Measurements from ENCODE around the gene NAA40.

Gene NAA40

DNA sequence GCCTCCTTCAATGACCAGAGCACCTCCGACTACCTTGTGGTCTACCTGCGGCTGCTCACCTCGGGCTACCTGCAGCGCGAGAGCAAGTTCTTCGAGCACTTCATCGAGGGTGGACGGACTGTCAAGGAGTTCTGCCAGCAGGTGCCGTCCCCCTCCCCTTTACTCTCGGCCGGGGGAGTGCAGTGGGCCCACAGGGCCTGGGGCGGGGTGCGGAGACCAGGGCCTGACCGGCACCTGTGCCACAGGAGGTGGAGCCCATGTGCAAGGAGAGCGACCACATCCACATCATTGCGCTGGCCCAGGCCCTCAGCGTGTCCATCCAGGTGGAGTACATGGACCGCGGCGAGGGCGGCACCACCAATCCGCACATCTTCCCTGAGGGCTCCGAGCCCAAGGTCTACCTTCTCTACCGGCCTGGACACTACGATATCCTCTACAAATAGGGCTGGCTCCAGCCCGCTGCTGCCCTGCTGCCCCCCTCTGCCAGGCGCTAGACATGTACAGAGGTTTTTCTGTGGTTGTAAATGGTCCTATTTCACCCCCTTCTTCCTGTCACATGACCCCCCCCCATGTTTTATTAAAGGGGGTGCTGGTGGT, 58.4 kb downstream of the NAA40 start:
- TF ChIP-seq, protein P1, sequence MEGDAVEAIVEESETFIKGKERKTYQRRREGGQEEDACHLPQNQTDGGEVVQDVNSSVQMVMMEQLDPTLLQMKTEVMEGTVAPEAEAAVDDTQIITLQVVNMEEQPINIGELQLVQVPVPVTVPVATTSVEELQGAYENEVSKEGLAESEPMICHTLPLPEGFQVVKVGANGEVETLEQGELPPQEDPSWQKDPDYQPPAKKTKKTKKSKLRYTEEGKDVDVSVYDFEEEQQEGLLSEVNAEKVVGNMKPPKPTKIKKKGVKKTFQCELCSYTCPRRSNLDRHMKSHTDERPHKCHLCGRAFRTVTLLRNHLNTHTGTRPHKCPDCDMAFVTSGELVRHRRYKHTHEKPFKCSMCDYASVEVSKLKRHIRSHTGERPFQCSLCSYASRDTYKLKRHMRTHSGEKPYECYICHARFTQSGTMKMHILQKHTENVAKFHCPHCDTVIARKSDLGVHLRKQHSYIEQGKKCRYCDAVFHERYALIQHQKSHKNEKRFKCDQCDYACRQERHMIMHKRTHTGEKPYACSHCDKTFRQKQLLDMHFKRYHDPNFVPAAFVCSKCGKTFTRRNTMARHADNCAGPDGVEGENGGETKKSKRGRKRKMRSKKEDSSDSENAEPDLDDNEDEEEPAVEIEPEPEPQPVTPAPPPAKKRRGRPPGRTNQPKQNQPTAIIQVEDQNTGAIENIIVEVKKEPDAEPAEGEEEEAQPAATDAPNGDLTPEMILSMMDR (IDR thresholded peaks at IDR 0.05; ENCODE audit: insufficient read depth, low read depth, low read length, missing control alignments) = no peak
- no peak for DNase-seq (ENCODE audit: low read depth)
- H3K4me3 ChIP-seq (ENCODE audit: low read length) = no peak overlapping the region

DNA sequence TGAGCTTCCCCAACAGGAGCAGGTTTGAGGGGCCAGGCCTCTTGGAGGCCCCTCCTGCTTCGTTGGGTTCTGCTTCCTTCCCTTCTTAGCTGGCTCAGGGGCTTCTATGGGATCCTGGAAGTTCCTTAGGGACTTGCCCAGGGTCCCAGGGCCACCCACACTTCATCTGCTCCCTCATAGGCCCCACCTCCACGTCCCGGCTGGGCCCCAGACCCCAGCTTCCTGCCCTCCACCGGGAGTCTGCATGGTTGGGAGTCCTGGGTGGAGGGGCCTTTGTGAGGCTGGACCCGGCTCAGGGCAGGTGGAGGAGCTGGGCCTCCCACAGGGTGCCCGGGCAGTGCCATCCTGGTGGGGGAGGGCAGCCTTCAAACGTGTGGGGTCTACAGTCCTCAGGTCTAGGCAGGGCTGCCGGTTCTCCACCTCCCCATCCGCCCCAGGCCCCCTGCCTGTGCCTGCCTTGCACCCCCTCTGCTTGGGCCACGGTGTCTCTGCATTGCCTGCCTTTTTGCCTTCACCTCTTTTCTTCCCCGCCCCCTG, 59.1 kb downstream of the NAA40 start:
- H3K4me3 ChIP-seq (ENCODE audit: low read length) = no peak overlapping the region
- no peak for DNase-seq (ENCODE audit: low read depth)
- TF ChIP-seq, protein P1 (IDR thresholded peaks at IDR 0.05; ENCODE audit: insufficient read depth, low read depth, low read length, missing control alignments) = no peak

DNA sequence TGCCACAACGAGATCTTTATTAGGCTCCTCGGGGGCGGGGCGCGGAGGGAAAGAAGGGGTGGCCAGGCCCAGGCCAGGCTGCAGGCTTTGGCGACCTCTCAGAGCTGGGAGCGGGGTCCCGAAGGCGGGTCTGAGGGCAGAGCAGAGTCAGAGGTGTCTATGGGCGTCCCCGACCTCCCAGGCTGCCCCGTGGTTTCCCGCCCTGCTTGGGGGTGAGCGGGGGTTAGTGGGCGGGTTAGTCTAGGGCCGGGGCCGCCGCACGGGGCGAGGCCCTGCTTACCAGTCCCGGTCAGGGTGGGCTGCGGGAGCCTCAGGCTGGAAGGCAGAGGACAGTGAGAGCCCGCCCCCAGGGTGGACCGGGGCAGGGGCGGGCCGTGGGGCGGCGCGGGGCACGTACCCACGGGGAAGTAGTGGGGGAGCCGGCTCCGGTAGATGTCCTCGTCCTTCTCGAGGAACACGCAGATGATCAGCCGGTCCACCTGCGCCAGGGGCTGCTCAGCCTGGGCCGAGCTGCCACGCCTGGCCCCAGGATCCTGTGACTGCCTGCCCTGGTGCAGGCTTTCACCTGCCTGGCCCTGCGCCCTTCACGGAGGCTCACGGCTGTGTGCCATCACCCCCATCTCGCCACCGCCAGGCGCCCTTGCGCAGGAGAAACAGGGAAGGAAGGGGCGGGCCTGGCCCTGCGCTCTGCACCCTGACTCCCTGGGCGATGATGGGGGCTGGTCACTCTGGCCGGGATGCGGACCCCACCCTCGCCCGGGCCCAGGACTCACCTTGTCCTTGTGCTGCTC, 60.0 kb downstream of the NAA40 start:
- peak; percentile 79 for DNase-seq (ENCODE audit: low read depth)
- H3K4me3 ChIP-seq (ENCODE audit: low read length) = no peak overlapping the region
- TF ChIP-seq, protein P1 (IDR thresholded peaks at IDR 0.05; ENCODE audit: insufficient read depth, low read depth, low read length, missing control alignments) = peak; percentile 18

DNA sequence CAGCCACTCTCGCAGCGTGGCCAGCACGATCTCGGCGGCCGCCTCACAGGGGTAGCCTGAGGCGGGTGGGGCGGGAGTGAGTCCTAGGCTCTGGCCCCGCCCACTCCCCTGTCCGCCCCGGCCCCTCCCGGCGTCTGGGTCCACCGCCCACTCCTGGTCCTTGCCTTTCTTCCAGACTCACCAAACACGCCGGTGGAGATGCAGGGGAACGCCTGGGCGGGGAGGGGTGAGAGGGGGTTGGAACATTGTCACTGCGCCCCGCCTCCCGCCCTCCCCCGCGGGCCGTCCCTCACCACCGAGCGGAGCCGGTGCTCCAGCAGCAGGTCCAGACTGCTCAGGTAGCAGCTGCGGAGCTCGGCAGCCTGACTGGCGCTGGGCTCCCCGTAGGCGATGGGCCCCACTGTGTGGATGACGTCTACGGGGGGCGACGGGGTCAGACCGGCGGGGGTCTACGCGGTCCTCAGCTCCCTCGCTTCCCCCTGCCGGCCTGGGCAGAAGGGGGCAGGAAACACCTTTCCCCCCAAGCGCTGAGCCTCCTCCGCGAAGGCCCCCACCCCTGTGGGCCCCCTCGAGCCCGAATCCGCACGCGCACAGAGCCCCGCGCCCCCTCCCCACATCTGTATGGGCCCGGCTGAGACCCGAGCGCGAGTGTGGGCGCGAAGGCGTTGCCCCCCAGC, 60.7 kb downstream of the NAA40 start:
- TF ChIP-seq, protein P1 (IDR thresholded peaks at IDR 0.05; ENCODE audit: insufficient read depth, low read depth, low read length, missing control alignments) = no peak
- peak; percentile 98 for DNase-seq (ENCODE audit: low read depth)
- H3K4me3 ChIP-seq (ENCODE audit: low read length) = no peak overlapping the region

DNA sequence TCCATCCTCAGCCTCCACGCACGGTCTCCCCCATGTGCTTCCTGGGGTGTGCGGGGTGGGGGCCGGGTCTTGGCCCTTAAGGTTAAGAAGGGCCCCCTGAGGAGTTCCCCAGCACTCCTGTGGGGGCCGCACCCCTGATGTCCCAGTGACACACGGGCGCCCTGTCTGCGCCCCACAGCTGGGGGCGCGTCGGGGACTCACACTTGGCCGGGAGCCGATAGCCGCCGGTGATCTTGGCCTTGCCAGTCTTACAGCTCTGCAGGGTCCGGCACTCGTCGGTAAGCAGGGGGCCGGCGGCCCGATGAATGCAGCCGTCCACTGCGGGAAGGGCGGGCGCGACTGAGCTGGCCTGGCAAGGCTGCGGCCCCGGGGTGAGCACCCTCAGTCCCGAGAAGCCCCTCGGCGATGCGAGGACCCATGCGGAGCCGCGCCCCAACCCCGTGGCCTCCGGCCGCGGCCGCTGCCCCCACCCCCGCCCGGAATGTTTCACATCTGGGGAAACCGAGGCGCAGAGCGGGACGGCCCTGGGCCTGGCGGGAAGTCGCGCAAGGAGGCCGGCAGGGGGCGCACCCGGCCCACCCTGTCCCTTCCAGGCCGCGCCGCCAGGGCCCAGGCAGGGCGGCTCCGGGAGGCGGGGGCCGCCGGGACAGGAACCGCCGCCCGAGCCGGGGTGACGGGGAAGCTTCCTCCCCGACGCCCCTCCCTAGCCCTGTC, 61.4 kb downstream of the NAA40 start:
- DNase-seq (ENCODE audit: low read depth) = peak; percentile 79
- peak overlapping the region; percentile 14 for H3K4me3 ChIP-seq (ENCODE audit: low read length)
- TF ChIP-seq, protein P1 (IDR thresholded peaks at IDR 0.05; ENCODE audit: insufficient read depth, low read depth, low read length, missing control alignments) = peak; percentile 41

DNA sequence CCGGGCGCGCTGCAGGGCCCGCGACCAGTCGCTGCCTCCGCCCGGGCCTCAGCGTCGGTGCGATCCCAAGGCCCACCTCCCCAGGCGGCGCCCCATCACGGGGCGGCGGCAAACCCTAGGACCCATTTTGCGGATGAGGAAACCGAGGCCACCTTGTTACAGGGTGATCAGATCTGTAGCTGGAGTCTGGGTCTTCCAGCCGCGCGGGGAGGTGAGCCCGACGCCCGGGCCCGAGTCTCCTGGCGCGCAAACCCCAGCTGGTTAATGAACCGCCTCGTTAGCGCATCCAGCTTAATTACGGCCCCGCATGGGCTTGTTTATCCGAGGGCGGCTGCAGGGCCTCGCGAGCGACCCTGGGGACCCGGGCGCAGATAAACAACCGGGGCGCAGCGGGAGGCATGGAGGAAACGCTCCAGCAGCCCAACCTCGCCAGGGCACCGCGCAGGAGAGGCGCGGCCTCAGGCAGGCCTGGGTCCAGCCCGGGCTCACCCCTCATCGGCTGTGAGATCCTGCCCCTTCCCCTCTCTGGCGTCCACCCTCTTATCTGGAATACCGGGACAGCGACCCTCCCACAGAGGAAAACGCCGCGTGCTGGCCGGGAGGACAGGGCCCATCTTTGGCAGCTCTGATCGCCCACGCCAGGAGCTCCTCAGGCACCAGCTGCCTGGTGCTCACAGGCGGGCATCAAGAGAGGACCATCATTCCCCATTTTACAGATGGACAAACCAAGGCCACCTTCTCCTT, 62.1 kb downstream of the NAA40 start:
- DNase-seq (ENCODE audit: low read depth) = no peak
- no peak overlapping the region for H3K4me3 ChIP-seq (ENCODE audit: low read length)
- TF ChIP-seq, protein P1 (IDR thresholded peaks at IDR 0.05; ENCODE audit: insufficient read depth, low read depth, low read length, missing control alignments) = no peak
